ENCODE data around the gene TTL.

Gene TTL

GRCh38 chr2:112583497-112584133 is 101.7 kb downstream of the TTL start:
- DNase-seq (ENCODE audit: low read depth), result no peak

DNA sequence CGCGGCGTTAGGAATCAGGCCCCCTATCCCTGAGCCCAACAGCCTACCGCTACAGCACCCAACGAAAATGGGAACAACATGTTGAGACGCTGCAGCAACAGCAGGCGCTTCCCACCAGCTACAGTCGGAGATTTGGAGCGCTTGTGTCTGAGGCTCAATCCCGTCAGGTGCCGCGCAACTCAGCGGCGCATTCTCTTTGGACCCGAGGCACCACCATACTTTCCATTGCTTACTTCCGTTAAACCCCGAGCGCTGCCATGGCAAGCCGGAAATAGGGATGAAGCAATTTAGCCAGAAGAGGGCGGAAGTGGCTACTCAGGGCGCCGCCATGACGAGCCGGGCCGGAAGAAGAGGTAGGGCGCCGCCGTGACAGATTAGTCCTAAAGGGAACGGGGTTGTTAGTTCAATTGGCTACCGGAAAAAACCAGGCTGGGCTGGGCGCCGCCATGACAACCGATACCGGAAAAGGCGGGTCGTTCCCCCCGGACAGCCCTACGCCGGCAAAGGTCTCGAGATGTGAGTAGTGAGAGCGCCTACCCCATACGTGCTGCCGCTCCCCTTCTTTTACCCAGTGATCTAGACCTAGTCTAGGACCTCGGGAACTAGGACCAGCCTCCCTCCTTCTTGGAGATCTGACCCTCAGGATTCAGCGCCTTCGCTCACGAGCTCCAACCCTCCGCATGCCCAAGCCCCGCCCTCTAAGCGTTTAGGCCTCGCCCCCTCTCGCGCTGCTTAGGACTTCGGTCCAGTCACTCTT is 102.4 kb downstream of the TTL start, which contains the start of gene CHCHD5:
Gene CHCHD5 (plus strand): TSS at position 476 of the 757 bp plus-strand sequence. CDS start 39 bp downstream, at position 515.
- DNase-seq (ENCODE audit: low read depth), result peak; percentile 88

GRCh38 chr2:112584891-112585250 is 102.9 kb downstream of the TTL start:
- no peak for DNase-seq (ENCODE audit: low read depth)

GRCh38 chr2:112585400-112585799 is 103.4 kb downstream of the TTL start:
- no peak for DNase-seq (ENCODE audit: low read depth)

GRCh38 chr2:112585873-112586464 is 104.0 kb downstream of the TTL start:
- DNase-seq (ENCODE audit: low read depth), result no peak

DNA sequence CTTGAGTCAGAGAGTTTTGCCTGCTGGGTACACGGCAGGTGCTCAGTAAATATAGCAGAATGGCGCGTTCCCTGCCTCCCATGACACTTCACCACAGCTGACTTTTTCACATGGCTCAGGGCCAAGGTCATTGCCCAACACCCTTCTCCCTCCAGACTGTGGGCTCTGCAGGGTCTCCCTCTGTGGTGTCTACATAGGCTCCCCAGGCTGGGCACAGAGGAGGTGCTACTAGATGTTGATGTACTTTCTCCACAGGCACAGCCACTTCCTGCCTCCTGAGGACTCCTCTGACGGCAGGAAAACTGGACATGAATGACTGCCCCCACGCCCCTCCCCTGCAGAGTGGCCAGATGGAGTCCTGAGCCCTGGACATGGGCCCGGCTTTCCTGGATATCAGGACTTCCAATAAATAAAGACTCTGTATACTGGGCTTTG is 106.7 kb downstream of the TTL start:
- no peak for DNase-seq (ENCODE audit: low read depth)

Data from activated T-helper 9 cell treated with anti-CD3 and anti-CD28 coated beads, Interleukin-2, amount 50 U/mL, for 16 hours (primary cell).